Tibial artery (tissue), 4 donors: ENCODE results near the gene ACSS1.
A peak's percentile ranks its signal among the peaks of the same experiment; 100 is the strongest.

ENCODE experiments used
- DNase-seq, 2 donors: peaks; one replicate each; pipeline ENCODE4 v3.0.0-alpha.2; 2019
- H3K27ac ChIP-seq, 2 donors: fragments of 200-600 bp; sonication (generic) in 1 of 2; 1 replicate in 1 of 2; 2 replicates in 1 of 2; pipeline ENCODE4 v1.5.1; 2018 to 2019; ENCODE audit warnings: mild to moderate bottlenecking in 1 of 2
- H3K27me3 ChIP-seq, 2 donors: fragments of 200-600 bp; sonication (generic) in 1 of 2; one replicate each; pipeline versions ENCODE4 v1.5.1 to v1.6.0; 2016 to 2019
- H3K36me3 ChIP-seq, 3 donors: fragments of 200-600 bp; sonication (generic) in 2 of 3; one replicate each; pipeline ENCODE4 v1.5.1; 2016 to 2019; ENCODE audit warnings: mild to moderate bottlenecking in 2 of 3
- H3K4me1 ChIP-seq, 4 donors: fragments of 200-600 bp; sonication (generic) in 2 of 4; 1 replicate in 3 of 4; 2 replicates in 1 of 4; pipeline ENCODE4 v1.5.1; 2016 to 2019
- H3K4me3 ChIP-seq, 2 donors: fragments of 200-600 bp; sonication (generic) in 1 of 2; 1 replicate in 1 of 2; 2 replicates in 1 of 2; pipeline ENCODE4 v1.5.1; 2018 to 2019; ENCODE audit warnings: mild to moderate bottlenecking in 2 of 2
- H3K9me3 ChIP-seq, 3 donors: fragments of 200-600 bp; sonication (generic) in 1 of 3; one replicate each; pipeline ENCODE4 v1.5.1; 2016 to 2019
- intact Hi-C: fragments of 100-400 bp; cut with DNase I; formaldehyde crosslinking; loops from one replicate; pipeline ENCODE4 v1.15.0; 2023; ENCODE audit warnings: low total_unique reads
- TF ChIP-seq, protein P1 (sequence below), 2 experiments: fragments of 200-600 bp in 1 of 2; fragments of 450-650 bp in 1 of 2; IDR thresholded peaks; one replicate each; pipeline ENCODE4 v1.5.1; 2017 to 2019; ENCODE audit warnings: antibody characterized with exemption in 2 of 2, mild to moderate bottlenecking in 1 of 2, moderate library complexity in 1 of 2

The ACSS1 gene

DNA sequence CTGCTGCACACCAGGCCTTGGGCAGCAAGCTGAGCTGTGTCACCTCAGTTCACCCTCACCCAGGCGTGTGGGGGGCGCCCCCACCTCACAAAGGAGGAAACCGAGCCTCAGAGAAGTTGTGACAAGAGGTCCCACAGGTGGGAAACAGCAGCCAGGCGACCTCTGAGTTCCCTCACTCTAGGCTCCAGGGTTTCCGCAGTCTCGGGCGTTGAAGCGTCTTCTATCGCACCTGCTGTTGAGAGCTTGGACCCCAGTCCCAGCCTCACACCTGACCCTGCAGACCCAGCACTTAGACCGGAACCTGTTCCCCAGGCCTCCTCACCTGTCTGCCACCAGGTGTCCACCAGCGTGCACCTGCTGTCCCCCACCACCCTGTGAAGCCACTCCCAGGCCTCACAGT is 43.1 kb downstream of the ACSS1 start:
- intact Hi-C loops, result no loop called here
- H3K4me1 ChIP-seq, result peaks cover 0 to 7% (median 0%) of the 10 kb centered on the region in 4 donors
- no peak overlapping the region for H3K4me3 ChIP-seq
- no peaks in the 10 kb centered on the region for H3K27me3 ChIP-seq
- H3K9me3 ChIP-seq, result no peaks in the 10 kb centered on the region
- TF ChIP-seq, protein P1, sequence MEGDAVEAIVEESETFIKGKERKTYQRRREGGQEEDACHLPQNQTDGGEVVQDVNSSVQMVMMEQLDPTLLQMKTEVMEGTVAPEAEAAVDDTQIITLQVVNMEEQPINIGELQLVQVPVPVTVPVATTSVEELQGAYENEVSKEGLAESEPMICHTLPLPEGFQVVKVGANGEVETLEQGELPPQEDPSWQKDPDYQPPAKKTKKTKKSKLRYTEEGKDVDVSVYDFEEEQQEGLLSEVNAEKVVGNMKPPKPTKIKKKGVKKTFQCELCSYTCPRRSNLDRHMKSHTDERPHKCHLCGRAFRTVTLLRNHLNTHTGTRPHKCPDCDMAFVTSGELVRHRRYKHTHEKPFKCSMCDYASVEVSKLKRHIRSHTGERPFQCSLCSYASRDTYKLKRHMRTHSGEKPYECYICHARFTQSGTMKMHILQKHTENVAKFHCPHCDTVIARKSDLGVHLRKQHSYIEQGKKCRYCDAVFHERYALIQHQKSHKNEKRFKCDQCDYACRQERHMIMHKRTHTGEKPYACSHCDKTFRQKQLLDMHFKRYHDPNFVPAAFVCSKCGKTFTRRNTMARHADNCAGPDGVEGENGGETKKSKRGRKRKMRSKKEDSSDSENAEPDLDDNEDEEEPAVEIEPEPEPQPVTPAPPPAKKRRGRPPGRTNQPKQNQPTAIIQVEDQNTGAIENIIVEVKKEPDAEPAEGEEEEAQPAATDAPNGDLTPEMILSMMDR (IDR thresholded peaks at IDR 0.05), result no peak
- H3K36me3 ChIP-seq, result peaks cover 39 to 94% (median 71%) of the 10 kb centered on the region in 3 donors
- H3K27ac ChIP-seq, result no peak overlapping the region
- peak; percentile 11 to 54 for DNase-seq

DNA sequence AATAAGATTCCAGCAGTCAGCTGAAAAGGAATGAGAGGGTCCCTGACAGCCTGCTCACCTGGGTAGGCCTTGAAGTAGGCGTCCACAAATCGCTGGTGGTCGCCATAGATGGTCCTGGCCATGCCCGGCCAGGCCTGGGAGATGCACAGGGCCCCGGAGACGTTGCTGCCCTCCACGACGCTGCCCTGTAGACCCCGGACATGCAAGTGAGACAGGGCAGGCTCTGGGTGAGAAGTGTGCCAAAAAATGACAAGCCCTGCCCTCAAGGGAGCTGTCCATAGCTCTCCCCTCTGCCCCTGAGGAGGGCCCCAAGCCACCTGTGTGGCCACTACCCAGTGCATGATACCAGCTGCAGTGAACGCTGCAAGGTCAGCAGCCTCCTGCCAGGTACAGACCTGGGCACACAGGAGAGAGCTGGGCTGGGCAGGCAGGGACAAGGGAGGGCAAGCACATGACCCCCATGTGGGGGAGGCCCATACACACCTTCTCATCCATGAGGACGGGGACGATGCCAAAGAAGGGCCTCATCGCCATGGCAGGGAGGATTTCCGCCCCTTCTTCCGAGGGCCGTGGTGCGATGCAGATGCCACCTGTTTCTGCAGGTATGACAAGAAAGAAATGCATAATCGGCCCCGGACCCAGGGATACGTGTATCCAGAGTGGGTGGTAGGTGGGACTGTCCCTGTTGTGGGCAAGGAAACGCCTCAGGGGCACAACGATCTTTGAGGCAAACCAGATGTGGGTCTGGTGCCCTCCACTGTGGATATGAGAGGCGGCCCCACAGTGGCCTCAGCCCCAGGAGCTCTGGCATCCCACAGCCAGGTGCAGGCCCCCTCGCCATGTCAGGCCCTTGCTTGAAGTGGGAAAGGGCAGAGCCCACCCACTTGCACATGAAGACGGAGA is 44.2 kb downstream of the ACSS1 start:
- peak; percentile 14 to 39 for DNase-seq
- peaks cover 45 to 94% (median 73%) of the 10 kb centered on the region in 3 donors for H3K36me3 ChIP-seq
- H3K4me1 ChIP-seq, result peaks cover 0 to 7% (median 0%) of the 10 kb centered on the region in 4 donors

DNA sequence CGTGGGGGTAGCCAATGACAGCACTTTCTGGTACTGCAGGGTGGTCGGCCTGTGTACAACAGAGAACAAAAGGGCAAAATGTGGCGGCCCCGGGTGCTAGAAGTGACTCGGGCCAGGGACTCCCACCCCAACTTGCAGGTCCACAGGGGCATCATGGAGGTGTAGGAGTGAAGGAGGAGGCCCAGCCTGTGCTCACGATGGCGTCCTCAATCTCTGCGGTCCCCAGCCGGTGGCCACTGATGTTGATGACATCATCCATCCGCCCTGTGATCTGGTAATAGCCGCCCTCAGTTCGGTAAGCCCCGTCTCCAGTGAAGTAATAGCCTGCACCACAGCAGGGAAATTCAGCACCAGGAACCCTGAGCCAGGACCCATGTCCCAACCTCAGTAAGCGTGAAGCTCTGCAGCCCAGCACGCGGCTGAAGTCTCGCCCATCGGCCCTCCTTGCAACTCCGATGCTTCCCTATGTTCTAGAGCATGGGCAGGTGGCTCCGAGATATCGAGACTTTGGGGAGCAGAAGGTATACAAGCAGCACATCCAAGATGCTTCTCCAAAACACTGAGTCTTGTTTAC is 45.2 kb downstream of the ACSS1 start:
- H3K36me3 ChIP-seq, result peaks cover 55 to 98% (median 80%) of the 10 kb centered on the region in 3 donors
- H3K4me3 ChIP-seq, result no peak overlapping the region
- H3K27ac ChIP-seq, result no peak overlapping the region
- no peaks in the 10 kb centered on the region for H3K9me3 ChIP-seq
- H3K4me1 ChIP-seq, result peaks cover 0 to 7% (median 0%) of the 10 kb centered on the region in 4 donors
- intact Hi-C loops, result no loop called here
- TF ChIP-seq, protein P1 (IDR thresholded peaks at IDR 0.05), result no peak
- peak; percentile 11 to 48 for DNase-seq
- no peaks in the 10 kb centered on the region for H3K27me3 ChIP-seq

More for the DNA sequence above, 44.2 kb downstream of the ACSS1 start:
- intact Hi-C loops, result no loop called here
- H3K9me3 ChIP-seq, result no peaks in the 10 kb centered on the region
- H3K27me3 ChIP-seq, result no peaks in the 10 kb centered on the region
- TF ChIP-seq, protein P1 (IDR thresholded peaks at IDR 0.05), result no peak
- H3K4me3 ChIP-seq, result no peak overlapping the region
- H3K27ac ChIP-seq, result no peak overlapping the region

DNA sequence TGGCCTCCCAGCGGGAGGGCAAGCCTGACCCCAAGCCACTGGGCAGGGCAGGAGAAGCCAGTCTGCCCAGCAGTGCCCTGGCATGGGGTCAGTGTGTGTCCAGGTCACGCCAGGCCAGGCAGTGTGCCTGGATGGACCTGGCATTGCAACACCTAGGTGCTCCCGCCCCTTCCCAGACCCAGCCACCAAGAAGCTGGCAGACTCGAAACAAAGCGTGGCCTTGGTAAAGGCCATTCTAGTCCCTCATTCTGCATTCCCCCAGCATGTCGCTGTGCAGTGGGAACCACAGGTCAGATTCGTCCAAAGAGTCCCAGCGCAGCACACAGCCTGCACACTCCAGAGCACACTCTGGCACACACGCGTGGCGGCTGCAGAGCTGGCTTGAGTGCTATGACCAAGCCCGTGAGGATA is 46.1 kb downstream of the ACSS1 start:
- TF ChIP-seq, protein P1 (IDR thresholded peaks at IDR 0.05), result no peak
- no peak overlapping the region for H3K27ac ChIP-seq
- no peak overlapping the region for H3K4me3 ChIP-seq
- H3K9me3 ChIP-seq, result no peaks in the 10 kb centered on the region
- no peaks in the 10 kb centered on the region for H3K27me3 ChIP-seq
- H3K36me3 ChIP-seq, result peaks cover 64 to 99% (median 83%) of the 10 kb centered on the region in 3 donors
- peaks cover 0 to 4% (median 0%) of the 10 kb centered on the region in 4 donors for H3K4me1 ChIP-seq
- DNase-seq, result peak; percentile 6 to 49
- intact Hi-C loops, result no loop called here

DNA sequence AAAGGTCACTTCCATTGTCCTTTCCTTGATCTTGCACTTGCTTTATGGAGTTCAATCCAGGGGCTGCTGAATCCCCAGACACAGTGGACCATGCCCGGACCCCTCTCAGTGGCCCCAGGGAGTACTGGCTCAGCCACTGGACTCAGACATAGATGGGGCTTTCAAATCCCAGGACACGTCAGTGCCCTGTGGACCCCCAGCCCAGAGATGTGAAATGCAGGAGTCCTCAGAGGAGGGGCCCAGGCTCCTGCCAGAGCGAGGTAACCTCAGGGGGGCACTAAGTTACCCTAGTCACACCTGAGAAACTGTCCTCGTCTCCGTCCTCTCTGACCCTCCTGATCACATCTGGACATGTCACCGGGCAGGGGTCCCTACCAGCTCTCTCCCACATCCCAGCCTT is 46.7 kb downstream of the ACSS1 start:
- no peaks in the 10 kb centered on the region for H3K27me3 ChIP-seq
- H3K4me1 ChIP-seq, result no peaks in the 10 kb centered on the region
- no peak overlapping the region for H3K4me3 ChIP-seq
- TF ChIP-seq, protein P1 (IDR thresholded peaks at IDR 0.05), result no peak
- H3K36me3 ChIP-seq, result peaks cover 68 to 99% (median 88%) of the 10 kb centered on the region in 3 donors
- peak; percentile 11 to 25 for DNase-seq
- H3K9me3 ChIP-seq, result no peaks in the 10 kb centered on the region
- intact Hi-C loops, result no loop called here
- H3K27ac ChIP-seq, result no peak overlapping the region
